Measurements from ENCODE around the gene PHF21A.

The PHF21A gene

GRCh38 chr11:46121301-46121723, at the start of gene PHF21A:
PHF21A (minus strand) TSS chr11:46121454; CDS start chr11:46084219, 37,235 bp downstream.
- peak within 1 kb of the TSS; percentile 72 for H3K4me3 ChIP-seq (ENCODE audit: low read depth, low read length)
- peak; percentile 90 for DNase-seq (ENCODE audit: low read depth)

- no peak for DNase-seq (ENCODE audit: low read depth)
Measured at GRCh38 chr11:46170797-46171196, 49.5 kb upstream of the PHF21A start.

GRCh38 chr11:46162700-46163099, 41.4 kb upstream of the PHF21A start:
- H3K4me3 ChIP-seq (ENCODE audit: low read depth, low read length) = no peak overlapping the region
- no peak for DNase-seq (ENCODE audit: low read depth)

More at GRCh38 chr11:46170797-46171196, 49.5 kb upstream of the PHF21A start:
- H3K4me3 ChIP-seq (ENCODE audit: low read depth, low read length) = no peak overlapping the region

- no peak overlapping the region for H3K4me3 ChIP-seq (ENCODE audit: low read depth, low read length)
- no peak for DNase-seq (ENCODE audit: low read depth)
Measured at GRCh38 chr11:46161201-46161600, 39.9 kb upstream of the PHF21A start.

GRCh38 chr11:46160100-46160499, 38.8 kb upstream of the PHF21A start:
- H3K4me3 ChIP-seq (ENCODE audit: low read depth, low read length) = no peak overlapping the region
- DNase-seq (ENCODE audit: low read depth) = no peak

GRCh38 chr11:46159680-46160079, 38.4 kb upstream of the PHF21A start:
- no peak overlapping the region for H3K4me3 ChIP-seq (ENCODE audit: low read depth, low read length)

GRCh38 chr11:46149826-46150225, 28.6 kb upstream of the PHF21A start:
- no peak for DNase-seq (ENCODE audit: low read depth)
- H3K4me3 ChIP-seq (ENCODE audit: low read depth, low read length) = no peak overlapping the region

More at GRCh38 chr11:46159680-46160079, 38.4 kb upstream of the PHF21A start:
- DNase-seq (ENCODE audit: low read depth) = no peak

- H3K4me3 ChIP-seq (ENCODE audit: low read depth, low read length) = no peak overlapping the region
- DNase-seq (ENCODE audit: low read depth) = no peak
Measured at GRCh38 chr11:46149342-46149741, 28.1 kb upstream of the PHF21A start.

GRCh38 chr11:46144741-46145140, 23.5 kb upstream of the PHF21A start:
- H3K4me3 ChIP-seq (ENCODE audit: low read depth, low read length) = no peak overlapping the region

GRCh38 chr11:46143049-46143806, 22.0 kb upstream of the PHF21A start:
- no peak overlapping the region for H3K4me3 ChIP-seq (ENCODE audit: low read depth, low read length)
- no peak for DNase-seq (ENCODE audit: low read depth)

More at GRCh38 chr11:46144741-46145140, 23.5 kb upstream of the PHF21A start:
- DNase-seq (ENCODE audit: low read depth) = no peak

- no peak for DNase-seq (ENCODE audit: low read depth)
- no peak overlapping the region for H3K4me3 ChIP-seq (ENCODE audit: low read depth, low read length)
Measured at GRCh38 chr11:46142561-46142960, 21.3 kb upstream of the PHF21A start.

GRCh38 chr11:46141597-46141996, 20.3 kb upstream of the PHF21A start:
- no peak overlapping the region for H3K4me3 ChIP-seq (ENCODE audit: low read depth, low read length)
- no peak for DNase-seq (ENCODE audit: low read depth)

- no peak overlapping the region for H3K4me3 ChIP-seq (ENCODE audit: low read depth, low read length)
Measured at GRCh38 chr11:46134540-46134939, 13.3 kb upstream of the PHF21A start.

GRCh38 chr11:46134061-46134460, 12.8 kb upstream of the PHF21A start:
- H3K4me3 ChIP-seq (ENCODE audit: low read depth, low read length) = no peak overlapping the region
- no peak for DNase-seq (ENCODE audit: low read depth)

More at GRCh38 chr11:46134540-46134939, 13.3 kb upstream of the PHF21A start:
- no peak for DNase-seq (ENCODE audit: low read depth)

- DNase-seq (ENCODE audit: low read depth) = no peak
Measured at GRCh38 chr11:46133119-46133518, 11.9 kb upstream of the PHF21A start.

GRCh38 chr11:46130286-46130940, 9.2 kb upstream of the PHF21A start:
- H3K4me3 ChIP-seq (ENCODE audit: low read depth, low read length) = no peak overlapping the region
- DNase-seq (ENCODE audit: low read depth) = no peak

More at GRCh38 chr11:46133119-46133518, 11.9 kb upstream of the PHF21A start:
- H3K4me3 ChIP-seq (ENCODE audit: low read depth, low read length) = no peak overlapping the region

GRCh38 chr11:46129133-46129532, 7.9 kb upstream of the PHF21A start:
- DNase-seq (ENCODE audit: low read depth) = no peak
- no peak overlapping the region for H3K4me3 ChIP-seq (ENCODE audit: low read depth, low read length)

- no peak for DNase-seq (ENCODE audit: low read depth)
Measured at GRCh38 chr11:46127150-46127638, 5.9 kb upstream of the PHF21A start.

GRCh38 chr11:46125284-46125683, 4.0 kb upstream of the PHF21A start:
- DNase-seq (ENCODE audit: low read depth) = no peak
- no peak overlapping the region for H3K4me3 ChIP-seq (ENCODE audit: low read depth, low read length)

More at GRCh38 chr11:46127150-46127638, 5.9 kb upstream of the PHF21A start:
- H3K4me3 ChIP-seq (ENCODE audit: low read depth, low read length) = no peak overlapping the region

- peak; percentile 5 for DNase-seq (ENCODE audit: low read depth)
- peak overlapping the region; percentile 72 for H3K4me3 ChIP-seq (ENCODE audit: low read depth, low read length)
Measured at GRCh38 chr11:46122945-46123715, 1.9 kb upstream of the PHF21A start.
